ENCODE measurements around the gene NPSR1.
A peak's percentile ranks its signal among the peaks of the same experiment; 100 is the strongest.

The NPSR1 gene

GRCh38 chr7:34889951-34890350 is 231.9 kb downstream of the NPSR1 start:
- POLR2A ChIA-PET = no interaction called here
- TF ChIP-seq PKNOX1 (IDR thresholded peaks at IDR 0.05) (peak; percentile 8; the same call in 1 of the 2 replicates), FOXK2 (IDR thresholded peaks at IDR 0.05) (no peak), LEF1 (IDR thresholded peaks at IDR 0.05; ENCODE audit: borderline replicate concordance) (no peak)
- CTCF ChIA-PET = no interaction called here
- DNase-seq (ENCODE audit: extremely low spot score) = no peak

- ChIA-PET CTCF (no interaction called here), POLR2A (no interaction called here)
- TF ChIP-seq L3MBTL2 (conservative IDR thresholded peaks at IDR 0.05) = no peak
- no peak for TF ChIP-seq PKNOX1 (IDR thresholded peaks at IDR 0.05)
- TF ChIP-seq SP1 (IDR thresholded peaks at IDR 0.05) = no peak
- TF ChIP-seq LEF1 (IDR thresholded peaks at IDR 0.05; ENCODE audit: borderline replicate concordance) = no peak
- TF ChIP-seq BHLHE40 (IDR thresholded peaks at IDR 0.05; ENCODE audit: borderline replicate concordance) = no peak
- no peak for TF ChIP-seq TARDBP (IDR thresholded peaks at IDR 0.05)
- no peak for TF ChIP-seq ELF4 (IDR thresholded peaks at IDR 0.05)
- no peak for TF ChIP-seq SUZ12 (IDR thresholded peaks at IDR 0.05)
- no peak for TF ChIP-seq FOXM1 (IDR thresholded peaks at IDR 0.05; ENCODE audit: borderline replicate concordance)
- TF ChIP-seq NFRKB (IDR thresholded peaks at IDR 0.05) = no peak
- TF ChIP-seq ARNT (IDR thresholded peaks at IDR 0.05) = no peak
- TF ChIP-seq FOXA1 (IDR thresholded peaks at IDR 0.05) = no peak
- TF ChIP-seq HDGF (IDR thresholded peaks at IDR 0.05; ENCODE audit: borderline replicate concordance) = no peak
- no peak for TF ChIP-seq CTBP1 (IDR thresholded peaks at IDR 0.05; ENCODE audit: borderline replicate concordance)
- no peak for TF ChIP-seq FOXK2 (IDR thresholded peaks at IDR 0.05)
- no peak for TF ChIP-seq ZNF384 (IDR thresholded peaks at IDR 0.05)
- no peak for DNase-seq (ENCODE audit: extremely low spot score)
Observed at GRCh38 chr7:34895202-34895601, 237.2 kb downstream of the NPSR1 start.
